Breast epithelium (tissue), 4 donors: ENCODE results near the gene HVCN1. TPM values are rescaled to one million over a fixed set of nuclear protein-coding genes. Genes with fewer than 3 reads are reported as not detected.

Source experiments
- DNase-seq, 2 donors: peaks; one replicate each; pipeline ENCODE4 v3.0.0-alpha.2; 2019; ENCODE audit warnings: low spot score in 2 of 2
- H3K27ac ChIP-seq, 2 donors: fragments of 200-600 bp; sonication (generic) in 1 of 2; one replicate each; pipeline ENCODE4 v1.5.1; 2016 to 2019; ENCODE audit warnings: mild to moderate bottlenecking in 1 of 2
- H3K27me3 ChIP-seq, 2 donors: fragments of 200-600 bp; sonication (generic) in 1 of 2; one replicate each; pipeline versions ENCODE4 v1.5.1 to v1.6.0; 2017 to 2019; ENCODE audit warnings: control low read depth in 1 of 2, mild to moderate bottlenecking in 1 of 2
- H3K36me3 ChIP-seq: fragments of 200-600 bp; one replicate; pipeline ENCODE4 v1.5.1; 2019
- H3K4me1 ChIP-seq, 2 donors: fragments of 200-600 bp; sonication (generic); one replicate each; pipeline ENCODE4 v1.5.1; 2016 to 2019; ENCODE audit warnings: control low read depth in 1 of 2
- H3K4me3 ChIP-seq, 3 donors: fragments of 200-600 bp; sonication (generic); 1 replicate in 2 of 3; 2 replicates in 1 of 3; pipeline ENCODE4 v1.5.1; 2016 to 2019; ENCODE audit warnings: mild to moderate bottlenecking in 3 of 3, moderate library complexity in 2 of 3
- H3K9me3 ChIP-seq, 2 donors: fragments of 200-600 bp; sonication (generic) in 1 of 2; one replicate each; pipeline ENCODE4 v1.5.1; 2016 to 2019; ENCODE audit warnings: control low read depth in 1 of 2
- CTCF ChIP-seq, 3 donors: fragments of 450-650 bp; IDR thresholded peaks; one replicate each; pipeline ENCODE4 v1.5.1; 2016 to 2017; ENCODE audit warnings: antibody characterized with exemption in 3 of 3, mild to moderate bottlenecking in 3 of 3, moderate library complexity in 3 of 3
- POLR2A ChIP-seq: fragments of 450-650 bp; IDR thresholded peaks from one replicate; pipeline ENCODE4 v1.6.1; 2016; ENCODE audit warnings: antibody characterized with exemption, mild to moderate bottlenecking, moderate library complexity
- POLR2AphosphoS5 ChIP-seq, 3 donors: sonication (generic); formaldehyde crosslinking; IDR thresholded peaks; one replicate each; pipeline ENCODE4 v1.6.1; 2017; ENCODE audit warnings: antibody characterized with exemption in 3 of 3
- intact Hi-C: fragments of 100-400 bp; cut with DNase I; formaldehyde crosslinking; loops from one replicate; pipeline ENCODE4 v1.15.1; 2023; ENCODE audit warnings: low total_unique reads
- total RNA-seq, 3 donors: library from RNA; depleted of rRNA; stranded (reverse); fragments of >200 nt; gene quantifications; one replicate each; pipeline ENCODE4 v1.1.0, GENCODE V29; 2016

Gene HVCN1
- total RNA-seq, 3 donors from 2014 or later, result 2.6 to 16.6 (median 7.6) TPM

DNA sequence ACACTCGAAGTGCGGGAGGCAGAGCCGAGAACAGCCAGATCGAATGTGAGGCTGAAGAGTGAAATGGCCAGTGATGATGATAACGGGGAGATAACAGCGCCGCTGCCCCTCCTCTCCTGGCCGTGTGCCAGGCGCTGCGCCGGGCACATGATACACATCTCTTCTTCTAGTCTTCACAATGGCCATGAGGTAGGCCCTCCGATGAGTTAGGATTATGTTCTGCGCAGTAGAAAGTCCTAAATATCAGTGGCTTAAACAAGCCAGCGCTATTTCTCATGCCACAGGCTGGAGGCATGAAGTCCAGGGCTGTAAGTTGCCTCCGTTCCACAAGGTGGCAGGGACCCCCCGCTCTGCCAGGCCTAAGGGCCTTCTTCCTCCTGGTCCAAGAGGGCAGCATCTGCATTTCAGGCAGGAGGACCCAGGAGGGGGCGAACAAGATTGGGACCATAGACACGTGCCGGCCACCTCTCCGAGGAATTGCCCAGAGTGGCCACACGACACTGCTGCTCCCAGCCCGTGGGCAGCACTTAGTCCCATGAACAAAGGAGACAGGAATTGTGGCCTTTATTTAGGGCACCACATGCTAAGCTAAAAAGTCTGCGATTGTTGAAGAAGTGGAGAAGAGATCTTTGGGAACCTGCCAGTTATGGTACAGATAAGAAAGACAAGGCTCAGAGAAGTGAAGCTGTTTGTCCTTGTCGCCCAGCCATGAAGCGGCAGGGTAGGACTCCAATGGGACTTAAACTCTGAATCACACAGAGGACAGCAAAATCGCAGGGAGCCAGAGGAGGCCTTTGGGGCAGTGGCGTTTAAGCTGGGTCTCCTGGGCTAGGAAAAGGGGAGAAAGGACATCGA is 10.9 kb upstream of the HVCN1 start:
- no peaks in the 10 kb centered on the region for H3K36me3 ChIP-seq
- no peaks in the 10 kb centered on the region for H3K27me3 ChIP-seq
- no peaks in the 10 kb centered on the region for H3K9me3 ChIP-seq
- no peaks in the 10 kb centered on the region for H3K4me1 ChIP-seq
- DNase-seq, result no peak
- intact Hi-C loops, result no loop called here
- TF ChIP-seq POLR2A, result no peak
- no peak for TF ChIP-seq CTCF (IDR thresholded peaks at IDR 0.05)
- no peak for TF ChIP-seq POLR2AphosphoS5 (IDR thresholded peaks at IDR 0.05)
- no peak overlapping the region for H3K27ac ChIP-seq
- H3K4me3 ChIP-seq, result no peak overlapping the region

GRCh38 chr12:110698171-110698902 is 9.4 kb upstream of the HVCN1 start:
- Histone ChIP-seq H3K4me1 (no peaks in the 10 kb centered on the region), H3K4me3 (peak overlapping the region in 2 of 3 donors; percentile 11 to 58), H3K9me3 (no peaks in the 10 kb centered on the region), H3K27ac (peak overlapping the region in 1 of 2 donors; percentile 23), H3K27me3 (no peaks in the 10 kb centered on the region), H3K36me3 (no peaks in the 10 kb centered on the region)
- intact Hi-C loops, result no loop called here
- DNase-seq, result peak; percentile 41 to 72
- TF ChIP-seq CTCF (IDR thresholded peaks at IDR 0.05), result peak; percentile 4 to 77 (median 58)
- no peak for TF ChIP-seq POLR2A
- TF ChIP-seq POLR2AphosphoS5 (IDR thresholded peaks at IDR 0.05), result peak in 1 of 3 donors; percentile 21

- Histone ChIP-seq H3K27me3 (no peaks in the 10 kb centered on the region), H3K36me3 (no peaks in the 10 kb centered on the region), H3K4me3 (no peak overlapping the region), H3K27ac (no peak overlapping the region), H3K4me1 (no peaks in the 10 kb centered on the region), H3K9me3 (no peaks in the 10 kb centered on the region)
- no peak for TF ChIP-seq POLR2A
- TF ChIP-seq POLR2AphosphoS5 (IDR thresholded peaks at IDR 0.05), result no peak
- no peak for TF ChIP-seq CTCF (IDR thresholded peaks at IDR 0.05)
- DNase-seq, result no peak
- intact Hi-C loops, result no loop called here
Measured at GRCh38 chr12:110697236-110697635, 8.3 kb upstream of the HVCN1 start.

DNA sequence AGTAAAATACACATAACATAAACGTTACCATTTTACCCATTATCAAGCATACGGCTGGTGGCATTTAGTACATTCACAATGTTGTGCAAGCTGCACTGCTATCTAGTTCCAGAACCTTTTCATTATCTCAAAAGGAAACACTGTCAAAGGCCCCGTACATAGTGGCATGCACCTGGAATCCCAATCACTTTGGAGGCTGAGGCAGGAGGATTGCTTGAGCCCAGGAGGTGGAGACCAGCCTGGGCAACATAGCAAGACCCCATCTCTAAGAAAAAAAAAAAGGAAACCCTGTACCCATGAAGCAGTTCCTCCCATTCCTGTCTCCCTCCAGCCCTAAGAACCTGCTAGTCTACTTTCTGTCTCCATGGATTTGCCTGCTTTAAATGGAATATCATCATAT is 7.4 kb upstream of the HVCN1 start:
- Histone ChIP-seq H3K27ac (no peak overlapping the region), H3K4me3 (no peak overlapping the region), H3K27me3 (no peaks in the 10 kb centered on the region), H3K4me1 (no peaks in the 10 kb centered on the region), H3K9me3 (no peaks in the 10 kb centered on the region), H3K36me3 (no peaks in the 10 kb centered on the region)
- intact Hi-C loops, result no loop called here
- TF ChIP-seq POLR2AphosphoS5 (IDR thresholded peaks at IDR 0.05) (no peak), POLR2A (no peak), CTCF (IDR thresholded peaks at IDR 0.05) (no peak)
- no peak for DNase-seq
